SK-N-SH (cell line): Measurements from ENCODE around the gene UBALD1. TPM values are rescaled to one million over a fixed set of nuclear protein-coding genes. Genes with fewer than 3 reads are reported as not detected.

ENCODE experiments used
- polyA plus RNA-seq, 3 experiments: library from polyadenylated mRNA; depleted of rRNA; stranded (reverse); fragments of >200 nt; gene quantifications; 2 replicates each; pipeline ENCODE4 v1.2.3, GENCODE V29; 2012
- small RNA-seq, 7 experiments: library from RNA; depleted of rRNA; stranded (forward); fragments of <200 nt; gene quantifications; one replicate each; pipeline ENCODE3, GENCODE V24; 2012

Gene UBALD1
- polyA plus RNA-seq, 1 of the 3 experiments (the other 2 are of a cell fraction) = 16.7 TPM

Small RNA genes within 50 kb of the gene (small RNA-seq; reads per million reads assigned to genes)
- gene RN7SL850P = 0 reads per million in 7 experiments

Other genes starting within 250 kb of the UBALD1 start
- 11.4 and 37.4 TPM in 2 replicates for gene VASN, start 243.0 kb downstream of the UBALD1 start, polyA plus RNA-seq (2012; rRNA removed)
- 21.9 and 25.8 TPM in 2 replicates for gene CORO7, start 198.3 kb downstream of the UBALD1 start, polyA plus RNA-seq (2012; rRNA removed)
- gene DNAJA3, start 189.0 kb downstream of the UBALD1 start, polyA plus RNA-seq (2012; rRNA removed) = 48.7 and 52.6 TPM in 2 replicates
- gene NMRAL1, start 140.3 kb downstream of the UBALD1 start, polyA plus RNA-seq (2012; rRNA removed) = 99.9 and 102 TPM in 2 replicates
- 65.1 and 75.5 TPM in 2 replicates for gene HMOX2, start 138.5 kb downstream of the UBALD1 start, polyA plus RNA-seq (2012; rRNA removed)
- 19.4 and 30.2 TPM in 2 replicates for gene CDIP1, start 76.1 kb downstream of the UBALD1 start, polyA plus RNA-seq (2012; rRNA removed)
- gene C16orf96, start 58.5 kb downstream of the UBALD1 start, polyA plus RNA-seq (2012; rRNA removed) = 0.05 TPM in 2 replicates
- 5.5 and 13.3 TPM in 2 replicates for gene MGRN1, start 9.9 kb upstream of the UBALD1 start, polyA plus RNA-seq (2012; rRNA removed)
- 45.8 and 45.9 TPM in 2 replicates for gene NUDT16L1, start 78.7 kb upstream of the UBALD1 start, polyA plus RNA-seq (2012; rRNA removed)
- 42.2 and 43.9 TPM in 2 replicates for gene ANKS3, start 119.4 kb upstream of the UBALD1 start, polyA plus RNA-seq (2012; rRNA removed)
- gene DNAAF8, start 119.6 kb upstream of the UBALD1 start, polyA plus RNA-seq (2012; rRNA removed) = 2.4 and 3.1 TPM in 2 replicates
- 6.3 and 8.2 TPM in 2 replicates for gene ZNF500, start 152.3 kb upstream of the UBALD1 start, polyA plus RNA-seq (2012; rRNA removed)
- 0.07 TPM in 1 of 2 replicates, not detected in the other for gene SEPTIN12, start 173.5 kb upstream of the UBALD1 start, polyA plus RNA-seq (2012; rRNA removed)
- gene SMIM22, start 180.5 kb upstream of the UBALD1 start, polyA plus RNA-seq (2012; rRNA removed) = not detected in 2 replicates
- 33.6 and 48.4 TPM in 2 replicates for gene ROGDI, start 187.7 kb upstream of the UBALD1 start, polyA plus RNA-seq (2012; rRNA removed)
- gene GLYR1, start 232.4 kb upstream of the UBALD1 start, polyA plus RNA-seq (2012; rRNA removed) = 40.1 and 45.2 TPM in 2 replicates
- gene UBN1, start 232.6 kb upstream of the UBALD1 start, polyA plus RNA-seq (2012; rRNA removed) = 9.7 and 10.9 TPM in 2 replicates